Measurements from ENCODE around the gene HOXB7.

Gene HOXB7
- 0.06 to 0.30 reads per million in 2 experiments for total RNA-seq

DNA sequence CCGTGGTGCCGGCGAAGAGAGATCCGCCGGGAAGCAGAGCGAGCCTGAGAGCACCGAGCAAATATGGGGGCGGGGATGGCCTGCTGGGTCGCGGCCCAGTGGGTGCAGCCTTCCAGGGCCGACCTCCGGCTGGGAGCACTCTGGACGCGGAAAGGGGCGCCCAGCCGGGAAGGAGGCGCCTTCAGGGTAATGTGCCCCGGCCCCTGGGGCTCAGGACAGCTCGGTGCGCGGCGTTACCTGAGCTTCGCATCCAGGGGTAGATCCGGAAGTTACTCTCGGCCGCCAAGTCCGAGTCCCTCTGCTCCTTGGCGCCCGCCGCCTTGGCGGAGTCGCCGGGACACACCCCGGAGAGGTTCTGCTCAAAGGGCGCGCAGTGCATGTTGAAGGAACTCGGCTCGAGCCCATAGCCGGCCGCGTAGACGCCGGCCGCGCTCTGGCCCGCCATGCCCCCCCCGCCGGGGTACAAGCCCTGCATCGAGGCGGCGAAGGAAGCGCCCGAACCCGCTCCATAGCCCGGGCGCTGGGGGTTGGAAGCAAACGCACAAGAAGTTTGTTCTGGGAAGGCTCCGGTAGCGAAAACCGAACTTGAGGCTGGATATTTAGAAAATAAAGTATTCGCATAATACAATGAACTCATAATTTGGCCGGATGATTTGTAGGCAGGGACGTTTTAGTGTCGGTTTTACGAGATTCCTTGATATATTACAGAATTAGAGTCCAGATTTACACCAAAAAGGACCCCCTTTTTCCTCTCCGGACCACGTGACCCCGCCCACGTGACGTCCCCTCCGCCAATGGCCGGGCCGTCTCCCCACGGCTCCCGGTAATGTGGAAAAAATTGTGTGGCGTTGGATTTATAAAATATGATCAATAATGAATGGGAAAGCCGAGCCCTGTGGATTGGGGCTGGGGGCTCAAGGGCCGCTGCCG lies at the start of gene HOXB7:
Gene HOXB7, minus strand, starts transcription at position 736 of the 930 bp plus-strand sequence. Its CDS starts 99 bp downstream, at position 637.
- DNase-seq (ENCODE audit: low read depth), result no peak

DNA sequence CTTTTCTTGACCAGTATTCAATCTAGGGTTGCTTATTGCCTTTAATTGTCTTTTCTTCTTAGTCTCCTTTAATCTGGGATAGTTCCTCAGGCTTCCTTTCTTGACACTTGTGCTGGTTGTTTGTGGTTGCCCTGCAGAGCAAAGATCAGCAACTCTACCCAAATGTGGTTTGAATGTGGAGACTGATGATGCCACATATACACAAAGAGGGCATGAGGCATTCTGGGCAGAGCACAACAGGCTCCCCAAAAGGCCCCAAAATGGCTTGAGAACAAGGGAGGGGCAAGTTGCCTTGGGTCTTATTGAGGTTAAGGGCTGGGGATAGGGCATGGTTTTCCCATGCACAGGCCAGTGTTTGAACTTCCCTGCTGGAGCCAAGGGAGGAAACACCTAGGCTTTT lies 45.1 kb upstream of the HOXB7 start:
- DNase-seq (ENCODE audit: low read depth), result no peak

DNA sequence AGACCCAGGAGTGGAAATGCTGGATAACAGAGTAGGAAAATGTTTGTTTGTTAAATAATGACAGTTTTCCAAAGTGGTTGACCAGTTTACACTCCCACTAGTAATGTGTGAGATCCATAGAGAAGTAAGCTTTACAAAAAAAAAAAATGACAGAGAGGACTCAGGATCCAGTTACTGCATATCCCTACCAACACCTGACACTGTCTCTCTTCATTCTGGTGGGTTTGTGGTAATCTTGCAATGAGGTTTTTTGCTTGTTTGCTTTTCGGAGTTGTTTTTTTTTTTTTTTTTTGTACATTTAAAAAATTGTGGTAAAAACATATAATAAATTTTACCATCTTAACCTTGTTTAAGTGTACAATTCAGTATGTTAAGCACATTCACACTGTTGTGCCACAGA lies 38.9 kb upstream of the HOXB7 start:
- DNase-seq (ENCODE audit: low read depth), result no peak

- DNase-seq (ENCODE audit: low read depth), result no peak
These were observed 37.1 kb upstream of the HOXB7 start for GRCh38 chr17:48647963-48648245.

- DNase-seq (ENCODE audit: low read depth), result no peak
These were observed 36.5 kb upstream of the HOXB7 start for GRCh38 chr17:48647103-48647962.

DNA sequence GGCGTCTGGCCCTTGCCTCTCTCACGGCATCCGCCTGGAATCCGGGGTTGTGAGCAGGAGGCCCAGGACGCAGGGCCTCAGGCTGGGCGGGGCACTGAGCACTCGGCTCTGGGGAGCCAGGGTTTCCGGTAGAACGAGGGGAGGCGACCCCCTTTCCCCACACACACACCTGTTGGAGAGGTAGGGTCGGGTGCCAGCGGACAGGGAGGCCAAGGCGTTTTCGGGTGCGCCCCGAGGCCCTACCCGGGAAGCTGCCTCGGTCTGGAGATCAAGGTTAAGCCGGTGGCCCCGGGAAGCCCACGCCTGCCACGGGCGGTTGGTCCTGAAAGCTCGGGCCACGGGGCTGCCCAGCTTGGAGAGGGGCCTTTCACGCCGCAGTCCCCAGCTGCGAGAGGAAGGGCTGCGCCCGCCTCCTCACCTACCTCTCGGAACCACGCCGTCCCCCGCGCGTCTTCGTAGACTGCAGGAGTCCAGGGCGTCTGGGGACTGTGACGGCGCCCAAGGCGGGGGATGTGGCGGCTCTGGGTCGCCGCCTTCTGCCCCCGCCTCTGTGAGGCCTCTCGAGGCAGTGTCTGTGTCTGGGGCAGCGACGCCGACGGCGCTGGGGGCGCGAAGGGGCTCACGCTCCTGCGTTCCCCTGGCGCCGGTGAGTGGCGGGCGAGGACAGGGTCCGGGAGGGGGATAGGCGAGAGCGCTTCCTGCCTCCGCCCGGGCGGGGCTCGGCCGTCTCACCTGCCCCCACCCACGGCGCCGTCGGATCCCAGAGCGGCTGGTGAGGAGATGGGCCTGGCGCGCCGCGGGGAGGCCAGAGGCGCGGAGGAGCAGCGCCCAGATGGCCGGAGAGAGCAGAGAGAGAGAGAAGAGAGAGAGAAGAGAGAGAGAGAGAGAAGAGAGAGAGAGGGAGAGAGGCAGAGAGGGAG lies 35.6 kb upstream of the HOXB7 start:
- DNase-seq (ENCODE audit: low read depth), result no peak

DNA sequence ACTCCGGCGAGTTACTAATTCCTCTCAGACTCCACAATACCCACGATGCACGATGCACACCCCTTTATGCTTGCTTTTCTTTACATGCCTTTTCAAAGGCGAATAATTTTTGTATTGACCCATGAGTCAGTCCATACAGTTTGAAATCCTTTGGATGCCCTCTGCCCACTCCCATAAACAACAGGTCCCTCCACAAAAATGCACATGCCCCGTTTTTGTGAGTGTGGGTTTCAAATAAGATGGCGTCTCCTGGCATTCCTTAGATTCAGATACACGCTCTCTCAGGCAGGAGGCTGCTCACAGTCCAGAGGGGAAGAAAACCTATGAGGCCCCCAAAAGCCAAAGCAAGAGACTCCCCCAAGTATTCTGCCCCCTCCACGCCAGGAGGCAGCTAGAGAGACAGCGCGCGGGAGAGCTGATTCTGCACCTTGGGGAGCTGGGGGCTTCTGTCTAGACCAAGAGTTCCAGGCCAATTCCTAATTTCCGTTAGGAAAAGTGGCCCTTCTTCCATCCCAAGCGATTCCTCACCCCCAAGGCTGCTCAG lies 34.9 kb upstream of the HOXB7 start:
- DNase-seq (ENCODE audit: low read depth), result no peak

DNA sequence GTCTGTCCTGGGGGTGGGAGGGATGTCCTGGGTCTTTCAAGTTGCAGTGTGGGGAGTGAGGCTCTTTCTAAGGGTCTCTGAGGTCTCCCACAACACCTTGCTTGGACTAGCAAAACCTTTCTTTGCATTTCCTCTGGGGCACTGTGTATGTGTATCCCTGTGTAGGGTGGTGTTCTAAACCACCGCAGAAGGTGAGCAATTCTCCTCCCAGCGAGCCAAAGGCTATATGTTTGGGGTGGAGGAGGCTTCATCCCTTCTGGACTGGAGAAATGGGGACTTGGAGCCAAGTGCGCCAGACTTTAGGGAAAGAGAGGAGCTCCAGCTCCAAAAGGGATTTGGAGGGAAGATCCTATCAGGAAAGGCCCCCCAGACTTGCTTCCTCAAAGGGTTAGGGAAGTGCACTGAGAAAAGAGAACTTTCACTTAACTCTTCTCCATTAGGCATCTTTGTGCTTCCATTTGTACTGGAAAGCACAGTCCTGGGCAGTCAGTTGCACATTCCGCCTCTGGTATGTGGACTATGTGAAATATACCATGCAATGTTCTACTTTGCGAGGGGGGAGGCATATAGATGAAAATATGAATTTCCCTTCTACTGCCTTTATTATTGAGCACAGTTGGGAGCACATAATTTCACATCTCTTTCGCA lies 34.2 kb upstream of the HOXB7 start:
- DNase-seq (ENCODE audit: low read depth), result no peak

DNA sequence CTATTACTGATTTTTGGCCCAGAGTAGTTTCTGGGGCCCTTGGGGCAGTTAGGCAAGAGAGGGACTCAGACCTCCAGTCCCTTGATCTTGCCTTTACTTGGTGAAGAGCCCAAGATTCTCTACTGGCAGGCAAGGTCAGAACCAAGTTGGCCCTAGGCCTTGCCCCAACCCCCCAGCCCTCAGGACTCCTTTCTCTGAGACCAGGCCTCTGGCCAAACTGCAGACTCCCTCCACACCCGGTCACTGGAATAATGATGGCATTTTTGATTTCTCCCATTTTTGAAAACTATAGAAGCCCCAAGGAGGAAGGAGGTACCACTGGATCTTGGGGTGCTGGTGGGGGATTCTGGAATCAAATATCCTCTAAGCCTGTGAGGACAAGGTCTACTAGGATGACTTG lies 33.3 kb upstream of the HOXB7 start:
- DNase-seq (ENCODE audit: low read depth), result no peak

- DNase-seq (ENCODE audit: low read depth), result no peak
These were observed 32.8 kb upstream of the HOXB7 start for GRCh38 chr17:48643697-48644012.

- DNase-seq (ENCODE audit: low read depth), result no peak
These were observed 32.3 kb upstream of the HOXB7 start for GRCh38 chr17:48642843-48643696.

DNA sequence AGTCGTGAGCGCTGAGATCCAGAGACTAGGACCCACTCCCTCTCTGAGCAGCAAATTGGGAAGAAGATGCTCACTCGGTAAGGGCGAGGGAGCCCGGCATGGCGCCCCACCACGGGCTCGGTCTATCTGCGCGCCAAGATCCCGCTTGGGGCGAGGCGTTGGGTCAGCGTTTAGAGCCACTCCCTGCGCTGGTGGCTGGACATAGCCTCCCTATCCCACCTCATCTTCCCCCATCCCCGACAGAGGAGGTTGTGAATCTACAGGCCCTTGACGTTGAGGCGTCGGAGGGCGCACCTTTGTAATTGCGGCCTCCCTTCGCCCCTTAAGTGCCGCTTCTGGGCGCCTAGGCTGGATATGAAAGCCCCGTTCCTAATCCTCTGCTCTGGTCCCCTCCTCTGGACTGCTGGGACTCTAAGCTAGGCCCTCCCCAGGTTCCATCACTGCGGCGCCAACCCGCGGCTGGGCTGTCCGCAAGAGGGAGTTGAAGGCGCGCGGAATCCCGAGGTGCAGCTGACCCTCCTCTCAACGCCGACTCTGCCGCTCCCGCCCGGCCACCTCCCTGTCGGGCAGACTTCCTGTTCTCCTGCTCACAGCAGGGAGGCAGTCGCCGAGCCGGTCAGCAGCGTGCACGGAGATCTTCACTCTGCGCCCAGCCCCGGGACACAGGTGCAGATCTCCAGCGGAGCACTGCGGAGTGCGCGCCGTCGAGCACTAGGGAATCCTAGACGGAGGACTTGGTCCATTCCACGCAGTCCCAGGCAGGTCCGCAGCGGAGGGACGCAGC lies 31.4 kb upstream of the HOXB7 start:
- DNase-seq (ENCODE audit: low read depth), result no peak

- DNase-seq (ENCODE audit: low read depth), result no peak
These were observed 30.8 kb upstream of the HOXB7 start for GRCh38 chr17:48641541-48642058.

GRCh38 chr17:48640858-48641180 lies 30.0 kb upstream of the HOXB7 start:
- no peak for DNase-seq (ENCODE audit: low read depth)

DNA sequence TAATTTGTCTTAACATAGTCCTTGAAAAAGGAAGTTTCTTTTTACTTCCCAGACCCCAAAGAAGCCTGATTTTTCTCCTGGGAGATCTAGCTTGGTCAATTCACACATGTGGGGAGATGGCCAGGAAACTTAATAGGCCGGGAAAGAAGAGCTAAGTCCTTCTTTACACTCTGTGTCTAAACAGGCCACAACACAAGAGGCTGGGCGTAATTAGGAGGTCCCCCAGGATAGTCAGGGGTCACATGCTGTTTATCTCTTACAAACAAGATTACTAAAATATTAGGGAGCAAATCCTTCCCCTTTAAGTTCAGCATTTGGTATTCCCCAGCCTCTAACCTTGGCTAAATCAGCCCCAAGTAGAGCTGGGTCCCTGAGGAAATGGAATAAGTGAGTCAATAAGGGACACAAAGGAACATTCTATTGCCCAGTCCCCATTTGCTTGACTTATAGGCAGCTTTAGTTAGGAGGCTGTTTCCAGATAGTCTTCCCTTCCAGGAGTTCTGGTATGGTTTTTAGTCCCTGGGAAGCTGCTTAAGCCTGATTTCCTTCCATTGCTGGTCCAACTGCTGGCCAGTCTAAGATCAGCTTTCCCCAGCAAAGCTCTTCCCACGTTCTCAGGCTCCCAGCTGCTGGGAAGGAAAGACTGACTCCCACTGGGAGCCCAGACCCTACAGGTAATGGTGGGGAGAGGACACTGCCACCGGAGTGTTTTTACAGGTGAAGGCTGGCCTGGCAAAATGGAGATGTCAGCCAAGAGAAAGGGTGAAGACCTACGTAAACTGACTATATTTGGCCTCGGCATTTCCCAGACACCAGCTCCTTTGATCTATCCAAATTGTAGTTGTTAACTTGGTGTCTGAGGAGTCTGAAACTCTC lies 29.4 kb upstream of the HOXB7 start:
- DNase-seq (ENCODE audit: low read depth), result no peak

- no peak for DNase-seq (ENCODE audit: low read depth)
These were observed 28.3 kb upstream of the HOXB7 start for GRCh38 chr17:48639136-48639535.

GRCh38 chr17:48637323-48638260 lies 26.8 kb upstream of the HOXB7 start:
- DNase-seq (ENCODE audit: low read depth), result no peak

Measured in T follicular helper cell (primary cell).